A673 (cell line): ENCODE data around the gene PIM3. TPM values are rescaled to one million over a fixed set of nuclear protein-coding genes. Genes with fewer than 3 reads are reported as not detected.

Source experiments
- BruUV-seq: library from RNA; stranded (reverse); fragments of 400-500 nt; replicated peaks from 2 replicates; lab custom pipeline; 2021; lab: Mats Ljungman, UMichigan
- CTCF ChIA-PET: fragments of 300-600 bp; sonication (Branson Sonifier 250); formaldehyde crosslinking; loops from one replicate; lab custom pipeline; 2022; ENCODE audit warnings: antibody characterized with exemption; lab: Charles Lee
- POLR2A ChIA-PET: fragments of 300-600 bp; sonication (Branson Sonifier 250); formaldehyde crosslinking; loops from one replicate; lab custom pipeline; 2022; ENCODE audit warnings: antibody characterized with exemption; ENCODE audit not compliant: low non-redundant PET; lab: Charles Lee
- DNase-seq: peaks from one replicate; pipeline ENCODE4 v3.0.0-alpha.2; 2015; ENCODE audit warnings: low spot score
- H3K27ac ChIP-seq: fragments of 200-600 bp; sonication (generic); 2 replicates; pipeline ENCODE4 v1.5.1; 2016; ENCODE audit warnings: mixed run types, low read depth, mild to moderate bottlenecking, mixed read lengths, antibody characterized with exemption, low read length; ENCODE audit not compliant: poor library complexity, severe bottlenecking
- H3K27me3 ChIP-seq: fragments of 200-600 bp; sonication (generic); replicated peaks from 2 replicates; pipeline ENCODE4 v1.6.1; 2017; ENCODE audit warnings: mixed run types, low read depth, mild to moderate bottlenecking, mixed read lengths, antibody characterized with exemption, low read length; ENCODE audit not compliant: insufficient read depth, poor library complexity
- H3K36me3 ChIP-seq: fragments of 200-600 bp; sonication (generic); 2 replicates; pipeline ENCODE4 v1.6.1; 2016; ENCODE audit warnings: mixed run types, mild to moderate bottlenecking, mixed read lengths, antibody characterized with exemption, low read length; ENCODE audit not compliant: insufficient read depth, poor library complexity, severe bottlenecking
- H3K4me1 ChIP-seq: fragments of 200-600 bp; sonication (generic); 2 replicates; pipeline ENCODE4 v1.6.1; 2017; ENCODE audit warnings: mixed run types, mild to moderate bottlenecking, mixed read lengths, antibody characterized with exemption, low read length; ENCODE audit not compliant: insufficient read depth, poor library complexity, severe bottlenecking
- H3K4me3 ChIP-seq: fragments of 200-600 bp; sonication (generic); 2 replicates; pipeline ENCODE4 v1.5.1; 2016; ENCODE audit warnings: low read depth, mixed run types, mild to moderate bottlenecking, mixed read lengths, low read length; ENCODE audit not compliant: poor library complexity, severe bottlenecking
- H3K9me3 ChIP-seq: fragments of 200-600 bp; sonication (generic); 2 replicates; pipeline ENCODE4 v1.6.1; 2016; ENCODE audit warnings: mixed run types, low read depth, mild to moderate bottlenecking, mixed read lengths, antibody characterized with exemption, low read length; ENCODE audit not compliant: poor library complexity, severe bottlenecking
- CTCF ChIP-seq: fragments of 300-800, 200-600 bp; sonication (generic); conservative IDR thresholded peaks from 2 replicates; pipeline ENCODE4 v1.5.1; 2017; ENCODE audit warnings: low read depth, mild to moderate bottlenecking, antibody characterized with exemption, low read length, moderate library complexity, mixed read lengths
- EZH2 ChIP-seq: fragments of 200-600 bp; sonication (generic); IDR thresholded peaks from 2 replicates; pipeline ENCODE4 v1.6.1; 2017; ENCODE audit warnings: borderline replicate concordance, low read depth, mild to moderate bottlenecking, mixed read lengths, antibody characterized with exemption, low read length; ENCODE audit not compliant: poor library complexity, severe bottlenecking
- intact Hi-C: fragments of 100-400 bp; cut with micrococcal nuclease; formaldehyde crosslinking; loops from one replicate; pipeline ENCODE4 v1.10.0; 2022; ENCODE audit not compliant: unreplicated experiment
- total RNA-seq: library from RNA; stranded (reverse); gene quantifications from 2 replicates; pipeline ENCODE4 v1.2.3, GENCODE V29; 2021

Gene PIM3
- total RNA-seq, 1 experiment from 2014 or later, result 71.3 TPM

GRCh38 chr22:49996119-49996517 lies 35.5 kb downstream of the PIM3 start:
- POLR2A ChIA-PET, result no interaction called here
- no TSS peak for BruUV-seq
- TF ChIP-seq EZH2 (no peak), CTCF (no peak)
- no peak overlapping the region for H3K27ac ChIP-seq
- no peaks in the 10 kb centered on the region for H3K27me3 ChIP-seq
- H3K9me3 ChIP-seq, result peaks cover 4% of the 10 kb centered on the region
- H3K36me3 ChIP-seq, result no peaks in the 10 kb centered on the region
- intact Hi-C loops, result no loop called here
- CTCF ChIA-PET, result no interaction called here
- no peak overlapping the region for H3K4me3 ChIP-seq
- no peaks in the 10 kb centered on the region for H3K4me1 ChIP-seq
- DNase-seq, result no peak

GRCh38 chr22:49996518-49997250 lies 36.1 kb downstream of the PIM3 start:
- ChIA-PET POLR2A (no interaction called here), CTCF (no interaction called here)
- Histone ChIP-seq H3K27ac (no peak overlapping the region), H3K4me3 (no peak overlapping the region), H3K4me1 (peaks cover 4% of the 10 kb centered on the region), H3K36me3 (no peaks in the 10 kb centered on the region), H3K9me3 (no peaks in the 10 kb centered on the region), H3K27me3 (no peaks in the 10 kb centered on the region)
- no peak for DNase-seq
- intact Hi-C loops, result no loop called here
- BruUV-seq, result no TSS peak
- no peak for TF ChIP-seq CTCF
- TF ChIP-seq EZH2, result no peak

GRCh38 chr22:49997251-49997599 lies 36.7 kb downstream of the PIM3 start:
- Histone ChIP-seq H3K9me3 (no peaks in the 10 kb centered on the region), H3K4me1 (peaks cover 9% of the 10 kb centered on the region), H3K4me3 (no peak overlapping the region), H3K27ac (no peak overlapping the region), H3K27me3 (no peaks in the 10 kb centered on the region), H3K36me3 (no peaks in the 10 kb centered on the region)
- no peak for DNase-seq
- no TSS peak for BruUV-seq
- intact Hi-C loops, result no loop called here
- CTCF ChIA-PET, result no interaction called here
- POLR2A ChIA-PET, result no interaction called here
- no peak for TF ChIP-seq EZH2
- no peak for TF ChIP-seq CTCF
